NB4 (cell line): Measurements from ENCODE around the gene SLC38A4.

Source experiments
- DNase-seq: peaks from one replicate; pipeline ENCODE4 v3.0.0; 2010; ENCODE audit warnings: low read depth
- H3K4me3 ChIP-seq: one replicate; pipeline ENCODE4 v1.5.1; 2011; ENCODE audit warnings: mild to moderate bottlenecking, low read depth, low read length, moderate library complexity
- MYC ChIP-seq: IDR thresholded peaks from 2 replicates; pipeline ENCODE4 v1.6.1; 2011; ENCODE audit warnings: low read depth, low read length
- POLR2A ChIP-seq: IDR thresholded peaks from 2 replicates; pipeline ENCODE4 v1.6.1; 2011; ENCODE audit warnings: mild to moderate bottlenecking; ENCODE audit not compliant: insufficient read length; ENCODE audit errors: extremely low read depth
- TF ChIP-seq, protein P1 (sequence below): IDR thresholded peaks from 2 replicates; pipeline ENCODE4 v1.6.1; 2011; ENCODE audit warnings: low read depth, low read length
- TF ChIP-seq, protein P2 (sequence below): IDR thresholded peaks from one replicate; pipeline ENCODE4 v1.5.1; 2012; ENCODE audit warnings: low read depth, low read length

The SLC38A4 gene

DNA sequence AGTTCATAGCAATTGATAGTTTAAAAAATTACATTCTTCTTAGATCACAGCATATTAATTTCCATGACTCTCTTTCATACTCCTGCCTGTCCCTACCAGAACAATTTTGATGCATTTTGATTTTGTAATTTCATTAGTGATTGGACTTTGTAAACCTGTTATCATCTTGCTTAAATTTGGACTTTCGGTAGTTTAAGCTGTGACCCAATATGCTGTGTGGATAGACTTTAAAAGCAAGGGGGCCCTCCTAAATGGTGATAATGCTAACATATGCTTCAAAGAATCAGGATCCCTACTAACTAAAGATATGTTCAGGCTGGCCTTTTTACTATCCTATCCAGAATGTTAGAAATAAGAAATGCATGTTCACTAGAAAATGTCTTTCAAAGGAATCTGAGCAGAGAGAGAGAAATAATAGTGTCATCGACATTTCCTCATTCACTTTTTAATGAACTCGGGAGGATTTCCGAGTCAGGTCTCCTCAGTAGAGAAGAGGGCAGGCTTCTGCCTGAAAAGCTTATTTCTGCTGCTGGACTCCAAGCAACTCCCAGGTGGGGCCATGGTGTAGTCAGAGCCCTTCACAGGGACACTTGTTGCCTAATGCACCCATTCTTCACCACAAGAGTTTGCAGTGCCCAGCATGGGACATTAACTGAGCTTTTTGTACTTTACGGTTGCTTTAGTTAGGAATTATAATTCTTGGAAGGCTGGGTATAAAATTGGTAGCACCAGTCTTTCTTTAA is 16.7 kb downstream of the SLC38A4 start:
- H3K4me3 ChIP-seq: no peak overlapping the region
- no peak for DNase-seq
- TF ChIP-seq, protein P1, sequence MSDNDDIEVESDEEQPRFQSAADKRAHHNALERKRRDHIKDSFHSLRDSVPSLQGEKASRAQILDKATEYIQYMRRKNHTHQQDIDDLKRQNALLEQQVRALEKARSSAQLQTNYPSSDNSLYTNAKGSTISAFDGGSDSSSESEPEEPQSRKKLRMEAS: no peak

DNA sequence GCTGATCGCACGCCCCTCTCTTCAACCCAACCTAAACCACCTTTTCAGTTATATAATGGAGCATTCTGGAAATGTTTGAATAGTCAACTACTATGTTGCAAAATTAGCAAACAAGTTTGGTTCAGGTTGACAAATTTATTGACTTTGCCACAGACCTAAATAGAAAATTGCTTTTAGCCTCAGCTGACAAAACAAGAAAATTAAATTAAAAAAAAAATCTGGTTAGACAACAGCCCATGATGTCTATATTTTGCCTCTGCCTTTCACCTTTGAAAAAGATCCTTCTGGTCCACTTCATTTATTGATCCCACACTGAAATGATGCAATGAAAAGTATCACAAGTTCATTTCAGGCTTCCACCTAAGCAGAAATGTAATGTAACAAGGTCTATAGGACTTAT is 17.5 kb downstream of the SLC38A4 start:
- H3K4me3 ChIP-seq: no peak overlapping the region
- DNase-seq: no peak
- no peak for TF ChIP-seq MYC
- TF ChIP-seq, protein P1: no peak
- TF ChIP-seq, protein P2, sequence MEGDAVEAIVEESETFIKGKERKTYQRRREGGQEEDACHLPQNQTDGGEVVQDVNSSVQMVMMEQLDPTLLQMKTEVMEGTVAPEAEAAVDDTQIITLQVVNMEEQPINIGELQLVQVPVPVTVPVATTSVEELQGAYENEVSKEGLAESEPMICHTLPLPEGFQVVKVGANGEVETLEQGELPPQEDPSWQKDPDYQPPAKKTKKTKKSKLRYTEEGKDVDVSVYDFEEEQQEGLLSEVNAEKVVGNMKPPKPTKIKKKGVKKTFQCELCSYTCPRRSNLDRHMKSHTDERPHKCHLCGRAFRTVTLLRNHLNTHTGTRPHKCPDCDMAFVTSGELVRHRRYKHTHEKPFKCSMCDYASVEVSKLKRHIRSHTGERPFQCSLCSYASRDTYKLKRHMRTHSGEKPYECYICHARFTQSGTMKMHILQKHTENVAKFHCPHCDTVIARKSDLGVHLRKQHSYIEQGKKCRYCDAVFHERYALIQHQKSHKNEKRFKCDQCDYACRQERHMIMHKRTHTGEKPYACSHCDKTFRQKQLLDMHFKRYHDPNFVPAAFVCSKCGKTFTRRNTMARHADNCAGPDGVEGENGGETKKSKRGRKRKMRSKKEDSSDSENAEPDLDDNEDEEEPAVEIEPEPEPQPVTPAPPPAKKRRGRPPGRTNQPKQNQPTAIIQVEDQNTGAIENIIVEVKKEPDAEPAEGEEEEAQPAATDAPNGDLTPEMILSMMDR: no peak
- TF ChIP-seq POLR2A: no peak

DNA sequence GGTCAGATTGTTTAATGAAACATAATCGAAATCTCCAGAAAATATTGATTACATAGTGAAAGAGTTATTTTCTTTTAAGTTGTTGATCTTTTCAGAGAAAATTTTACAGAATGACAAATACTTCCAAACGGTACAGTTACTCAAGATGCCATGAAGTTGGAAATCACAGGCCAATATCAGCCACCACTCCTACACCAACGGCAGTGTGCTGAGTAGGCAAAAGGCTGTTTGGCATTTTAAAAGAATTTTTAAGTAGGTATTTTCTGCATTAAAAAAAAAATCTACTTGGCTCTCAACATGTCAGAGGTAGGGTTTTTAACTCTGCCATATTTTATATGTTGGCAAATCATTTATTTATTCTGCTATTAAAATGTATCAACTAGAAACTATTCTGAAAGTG is 21.7 kb downstream of the SLC38A4 start:
- no peak for TF ChIP-seq MYC
- TF ChIP-seq, protein P1: no peak
- TF ChIP-seq, protein P2: no peak
- no peak for TF ChIP-seq POLR2A
- DNase-seq: no peak
- no peak overlapping the region for H3K4me3 ChIP-seq

DNA sequence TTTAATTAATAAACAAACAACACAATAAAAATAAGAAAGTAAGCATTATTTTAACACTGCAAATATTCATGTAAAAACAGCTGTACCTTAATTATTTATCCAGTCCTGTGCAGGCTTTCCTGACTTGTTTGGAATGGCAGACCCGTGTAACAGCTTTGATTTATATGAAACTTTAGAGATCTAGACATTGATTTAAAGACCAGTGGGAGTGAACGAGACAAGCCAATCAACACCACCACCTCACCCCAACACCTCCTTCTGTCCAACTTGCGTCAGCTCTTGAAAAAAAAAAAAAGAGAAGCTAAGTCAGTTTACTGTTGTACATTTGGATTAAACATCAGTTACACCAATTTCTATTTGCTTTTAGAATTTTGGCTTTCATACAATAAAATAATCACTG is 22.3 kb downstream of the SLC38A4 start:
- TF ChIP-seq, protein P1: no peak
- no peak overlapping the region for H3K4me3 ChIP-seq
- DNase-seq: no peak

DNA sequence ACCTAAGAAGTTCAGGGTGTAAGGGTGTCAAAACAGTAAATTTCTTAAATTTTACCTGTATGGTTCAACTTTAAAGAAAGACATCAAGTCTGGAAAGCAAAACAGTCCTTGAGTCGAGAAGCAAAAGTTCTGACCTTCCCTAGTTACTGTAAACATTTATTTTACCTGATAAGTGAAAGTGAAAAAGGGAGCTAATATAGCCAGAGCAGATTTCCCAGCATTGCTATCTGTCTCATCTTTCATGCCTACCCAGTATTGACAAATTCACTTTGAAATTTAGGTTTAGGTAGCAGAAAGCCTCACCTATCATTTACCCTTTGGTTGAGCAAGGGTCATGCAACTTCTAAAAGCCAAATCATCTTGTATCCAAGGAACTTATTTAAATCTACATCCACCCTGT is 24.5 kb downstream of the SLC38A4 start:
- TF ChIP-seq, protein P1: no peak
- TF ChIP-seq MYC: no peak
- TF ChIP-seq POLR2A: no peak
- TF ChIP-seq, protein P2: no peak
- DNase-seq: no peak
- H3K4me3 ChIP-seq: no peak overlapping the region

DNA sequence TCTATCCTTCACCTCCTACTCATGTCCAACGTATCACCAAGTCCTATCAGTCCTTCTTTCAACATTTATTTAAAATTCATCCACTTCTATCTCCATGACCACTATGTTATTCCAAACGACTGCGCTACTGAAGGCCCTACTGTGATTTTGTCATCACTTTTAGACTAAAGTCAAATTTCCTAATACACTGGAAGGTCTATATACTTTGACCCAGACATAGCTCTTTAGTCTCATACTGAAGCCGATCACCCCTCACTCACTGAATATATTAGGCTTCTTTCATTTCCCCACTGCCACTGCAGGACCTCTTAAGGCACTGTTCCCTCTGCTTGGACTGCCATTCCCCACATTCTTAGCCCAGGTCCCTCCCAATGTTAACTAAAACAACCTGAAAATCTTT is 25.6 kb downstream of the SLC38A4 start:
- no peak for DNase-seq
- no peak overlapping the region for H3K4me3 ChIP-seq
- TF ChIP-seq, protein P1: no peak
- TF ChIP-seq MYC (no peak), POLR2A (no peak)
- TF ChIP-seq, protein P2: no peak
